ENCODE data around the gene TRPC4AP. TPM values are rescaled to one million over a fixed set of nuclear protein-coding genes. Genes with fewer than 3 reads are reported as not detected.
"Not testable (repeated sequence)": the region's sequence is repeated elsewhere in the genome, so short reads cannot be mapped to it uniquely, and the experiment has no call there.

The TRPC4AP gene
- total RNA-seq, 1 donor from 2014 or later: 61.9 TPM

- no peak for DNase-seq (ENCODE audit: extremely low spot score in 2 of 2)
- Histone ChIP-seq H3K4me3 (no peak overlapping the region), H3K9me3 (no peaks in the 10 kb centered on the region), H3K27me3 (no peaks in the 10 kb centered on the region), H3K27ac (no peak overlapping the region), H3K36me3 (peaks cover 0 to 46% of the 10 kb centered on the region in 2 donors), H3K4me1 (no peaks in the 10 kb centered on the region)
- TF ChIP-seq CTCF (IDR thresholded peaks at IDR 0.05): no peak
- TF ChIP-seq POLR2A (IDR thresholded peaks at IDR 0.05): no peak
- intact Hi-C loops (cut with DNase I): no loop called here
Observed at GRCh38 chr20:35116258-35116657, 23.7 kb upstream of the TRPC4AP start.

GRCh38 chr20:35115606-35116005, 23.0 kb upstream of the TRPC4AP start:
- no peak for TF ChIP-seq POLR2A (IDR thresholded peaks at IDR 0.05)
- Histone ChIP-seq H3K27me3 (no peaks in the 10 kb centered on the region), H3K4me3 (no peak overlapping the region), H3K9me3 (no peaks in the 10 kb centered on the region), H3K36me3 (peaks cover 0 to 41% of the 10 kb centered on the region in 2 donors), H3K27ac (no peak overlapping the region), H3K4me1 (no peaks in the 10 kb centered on the region)
- intact Hi-C loops (cut with DNase I): no loop called here
- DNase-seq (ENCODE audit: extremely low spot score in 2 of 2): no peak

DNA sequence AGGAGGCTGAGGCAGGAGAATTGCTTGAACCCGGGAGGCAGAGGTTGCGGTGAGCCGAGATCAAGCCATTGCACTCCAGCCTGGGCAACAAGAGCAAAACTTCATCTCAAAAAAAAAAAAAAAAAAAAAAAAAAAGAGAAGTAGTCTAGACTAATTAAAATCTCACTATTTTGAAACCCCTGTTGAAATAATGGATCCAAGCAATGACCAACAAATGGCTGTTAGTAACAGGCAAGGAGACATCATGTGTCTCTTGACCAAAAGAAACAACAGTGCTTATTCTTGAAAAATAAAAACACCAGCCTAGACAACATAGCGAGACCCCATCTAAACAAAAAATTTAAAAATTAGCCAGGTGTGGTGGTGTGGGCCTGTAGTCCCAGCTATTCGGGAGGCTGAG, 19.7 kb upstream of the TRPC4AP start:
- intact Hi-C loops (cut with DNase I): not testable (repeated sequence)

DNA sequence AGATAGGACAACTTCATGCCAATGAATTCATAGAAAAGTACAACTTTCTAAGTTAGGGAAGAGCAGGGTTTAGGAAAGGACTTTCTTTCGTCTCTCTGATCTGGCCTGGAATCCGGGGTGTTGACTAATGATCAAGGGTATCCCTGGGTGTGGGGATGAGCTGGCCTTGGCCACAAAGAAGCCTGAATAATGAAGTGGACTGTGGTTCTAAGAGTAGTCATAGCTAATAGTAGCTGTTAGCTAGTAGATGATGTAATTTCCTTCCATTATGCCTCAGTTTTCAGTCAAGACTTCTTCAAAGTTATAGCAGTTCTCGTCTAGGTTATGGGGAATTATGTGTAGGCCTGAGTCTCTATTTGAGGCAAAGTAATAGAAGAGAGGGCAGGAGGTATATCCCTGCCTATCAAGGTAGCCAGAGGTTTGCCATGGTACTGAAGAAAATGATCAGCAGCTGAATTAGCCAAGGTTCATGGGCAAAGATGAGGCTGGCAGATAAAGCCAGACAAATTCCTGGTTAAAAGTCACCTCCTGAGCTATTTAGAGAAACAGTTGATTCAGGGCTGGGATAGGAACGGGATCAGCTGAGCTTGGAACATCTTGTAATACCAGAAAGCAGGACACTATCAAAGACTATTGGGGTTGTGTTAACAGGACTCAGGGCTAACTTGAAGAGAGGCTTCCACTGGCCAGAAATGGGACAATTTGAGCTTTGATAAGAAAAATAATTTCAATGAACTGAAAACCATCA, 18.7 kb upstream of the TRPC4AP start:
- H3K36me3 ChIP-seq: peaks cover 0 to 8% of the 10 kb centered on the region in 2 donors

More for the DNA sequence above, 19.7 kb upstream of the TRPC4AP start:
- H3K27ac ChIP-seq; H3K27me3 ChIP-seq; H3K9me3 ChIP-seq; DNase-seq (ENCODE audit: extremely low spot score in 2 of 2); H3K4me1 ChIP-seq; H3K4me3 ChIP-seq: not testable (repeated sequence)
- peaks cover 0 to 11% of the 10 kb centered on the region in 2 donors for H3K36me3 ChIP-seq

DNA sequence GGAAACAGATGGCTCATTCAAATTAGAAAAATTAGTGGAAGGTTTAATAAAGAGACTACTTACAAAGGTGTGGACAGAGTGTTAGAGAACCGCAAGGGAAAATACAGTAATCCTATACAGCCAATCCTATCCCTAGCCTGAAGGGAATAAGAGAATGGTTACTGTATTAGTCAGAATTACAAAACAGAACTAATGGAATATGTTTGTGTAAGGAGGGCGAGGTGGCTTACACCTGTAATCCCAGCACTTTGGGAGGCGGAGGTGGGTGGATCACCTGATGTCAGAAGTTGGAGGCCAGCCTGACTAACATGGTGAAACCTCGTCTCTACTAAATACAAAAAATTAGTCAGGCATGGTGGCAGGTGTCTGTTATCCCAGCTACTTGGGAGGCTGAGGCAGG, 16.3 kb upstream of the TRPC4AP start:
- TF ChIP-seq POLR2A (IDR thresholded peaks at IDR 0.05): no peak
- TF ChIP-seq POLR2AphosphoS5 (IDR thresholded peaks at IDR 0.05; ENCODE audit: insufficient read depth in 1 of 2, low read depth in 1 of 2): no peak
- no peak for TF ChIP-seq CTCF (IDR thresholded peaks at IDR 0.05)
- no peak for DNase-seq (ENCODE audit: extremely low spot score in 2 of 2)

More for the DNA sequence above, 18.7 kb upstream of the TRPC4AP start:
- Histone ChIP-seq H3K9me3 (no peaks in the 10 kb centered on the region), H3K4me3 (no peak overlapping the region), H3K27ac (no peak overlapping the region), H3K27me3 (no peaks in the 10 kb centered on the region), H3K4me1 (no peaks in the 10 kb centered on the region)
- DNase-seq (ENCODE audit: extremely low spot score in 2 of 2): no peak
- intact Hi-C loops (cut with DNase I): no loop called here
- TF ChIP-seq POLR2AphosphoS5 (IDR thresholded peaks at IDR 0.05; ENCODE audit: insufficient read depth in 1 of 2, low read depth in 1 of 2) (no peak), POLR2A (IDR thresholded peaks at IDR 0.05) (no peak), CTCF (IDR thresholded peaks at IDR 0.05) (no peak)

DNA sequence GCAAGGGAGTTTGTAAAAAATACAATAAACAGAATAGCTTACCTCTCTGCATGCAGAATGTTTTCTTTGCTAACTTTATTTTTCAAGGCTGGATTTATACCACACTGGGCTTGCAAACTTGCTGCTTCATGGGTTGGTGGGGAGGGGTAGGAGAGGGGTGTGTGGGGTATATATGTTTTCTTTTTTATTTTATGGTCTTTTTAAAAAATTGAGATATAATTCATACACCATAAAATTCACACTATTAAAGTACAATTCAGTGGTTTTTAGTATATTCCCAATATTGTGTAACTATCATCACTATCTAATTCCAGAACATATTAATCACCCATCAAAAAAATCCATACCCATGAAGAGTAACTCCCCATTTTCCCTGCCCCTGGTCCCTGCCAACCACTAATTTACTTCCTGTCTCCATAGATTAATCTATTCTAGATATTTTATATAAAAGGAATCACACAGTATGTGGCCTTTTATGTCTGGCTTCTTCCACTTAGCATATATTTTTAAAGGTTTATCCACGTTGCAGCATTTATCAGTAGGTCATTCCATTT, 14.3 kb upstream of the TRPC4AP start:
- no peak overlapping the region for H3K4me3 ChIP-seq

More for the DNA sequence above, 16.3 kb upstream of the TRPC4AP start:
- H3K36me3 ChIP-seq: no peaks in the 10 kb centered on the region
- H3K27ac ChIP-seq: no peak overlapping the region
- intact Hi-C loops (cut with DNase I): no loop called here
- no peak overlapping the region for H3K4me3 ChIP-seq
- H3K4me1 ChIP-seq: no peaks in the 10 kb centered on the region
- no peaks in the 10 kb centered on the region for H3K9me3 ChIP-seq
- no peaks in the 10 kb centered on the region for H3K27me3 ChIP-seq

More for the DNA sequence above, 14.3 kb upstream of the TRPC4AP start:
- Histone ChIP-seq H3K27me3 (no peaks in the 10 kb centered on the region), H3K27ac (no peak overlapping the region), H3K9me3 (no peaks in the 10 kb centered on the region), H3K4me1 (no peaks in the 10 kb centered on the region), H3K36me3 (no peaks in the 10 kb centered on the region)
- intact Hi-C loops (cut with DNase I): no loop called here
- no peak for DNase-seq (ENCODE audit: extremely low spot score in 2 of 2)
- TF ChIP-seq POLR2AphosphoS5 (IDR thresholded peaks at IDR 0.05; ENCODE audit: insufficient read depth in 1 of 2, low read depth in 1 of 2) (no peak), CTCF (IDR thresholded peaks at IDR 0.05) (no peak)
